GM12891 (cell line): ENCODE data around the gene SDC3.

ENCODE experiments used
- DNase-seq: peaks from one replicate; pipeline ENCODE4 v3.0.0; 2011; ENCODE audit warnings: low spot score; ENCODE audit not compliant: insufficient read length
- FAIRE-seq: peaks from 2 replicates; lab custom pipeline; 2011; peaks lifted over from hg19 to GRCh38; lab: Jason Lieb, UNC
- PAX5 ChIP-seq: IDR thresholded peaks from 2 replicates; pipeline ENCODE4 v1.6.1; 2011; ENCODE audit warnings: low read length, moderate library complexity, mild to moderate bottlenecking; ENCODE audit not compliant: insufficient read depth, severe bottlenecking
- POLR2A ChIP-seq: IDR thresholded peaks from 2 replicates; pipeline ENCODE4 v1.6.1; 2011; ENCODE audit warnings: low read depth, low read length, control low read depth
- POLR2AphosphoS5 ChIP-seq: IDR thresholded peaks from 2 replicates; pipeline ENCODE4 v1.6.1; 2011; ENCODE audit warnings: low read depth, low read length, control low read depth
- POU2F2 ChIP-seq: IDR thresholded peaks from 2 replicates; pipeline ENCODE4 v1.6.1; 2011; ENCODE audit warnings: low read depth, mild to moderate bottlenecking, control low read depth, low read length, moderate library complexity
- SPI1 ChIP-seq: IDR thresholded peaks from 2 replicates; pipeline ENCODE4 v1.6.1; 2011; ENCODE audit warnings: low read depth, low read length, control low read depth
- TAF1 ChIP-seq: IDR thresholded peaks from 2 replicates; pipeline ENCODE4 v1.6.1; 2011; ENCODE audit warnings: low read depth, low read length, control low read depth

SDC3 gene

DNA sequence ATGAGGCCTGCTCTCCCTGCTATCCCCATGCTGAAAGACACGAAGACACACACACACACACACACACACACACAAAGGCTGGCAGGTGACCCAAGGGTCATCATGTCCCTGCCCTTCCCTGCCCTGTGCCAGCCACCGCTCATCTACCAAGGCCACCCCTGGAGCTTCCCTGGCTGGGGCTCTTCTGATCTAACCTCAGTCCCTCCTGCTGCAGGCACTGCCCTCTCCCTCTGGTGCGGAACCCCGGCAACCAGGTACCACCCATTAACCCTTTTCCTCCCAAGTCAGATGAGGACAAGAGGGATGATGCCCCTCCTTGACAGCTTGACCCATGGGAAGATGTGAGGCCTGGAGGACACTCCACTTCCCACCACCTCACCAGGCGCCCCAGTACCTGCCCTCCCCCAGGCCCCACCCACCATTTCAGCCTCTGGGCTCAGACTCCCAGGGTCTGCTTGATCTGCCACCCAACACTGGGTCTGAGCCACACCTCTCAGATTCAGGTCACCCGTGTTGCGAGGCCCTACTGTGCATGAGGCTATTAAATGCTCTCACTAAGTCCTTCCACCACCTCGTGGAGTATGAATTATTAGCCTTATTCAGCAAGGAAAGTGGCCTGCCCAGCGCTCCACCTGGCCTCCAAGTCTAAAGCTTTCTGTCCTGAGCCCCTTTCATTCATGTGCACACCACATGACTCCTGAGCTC is 2.5 kb downstream of the SDC3 start:
- TF ChIP-seq SPI1 (no peak), PAX5 (no peak), TAF1 (no peak), POLR2A (no peak), POU2F2 (no peak), POLR2AphosphoS5 (no peak)
- DNase-seq = no peak
- no peak for FAIRE-seq

DNA sequence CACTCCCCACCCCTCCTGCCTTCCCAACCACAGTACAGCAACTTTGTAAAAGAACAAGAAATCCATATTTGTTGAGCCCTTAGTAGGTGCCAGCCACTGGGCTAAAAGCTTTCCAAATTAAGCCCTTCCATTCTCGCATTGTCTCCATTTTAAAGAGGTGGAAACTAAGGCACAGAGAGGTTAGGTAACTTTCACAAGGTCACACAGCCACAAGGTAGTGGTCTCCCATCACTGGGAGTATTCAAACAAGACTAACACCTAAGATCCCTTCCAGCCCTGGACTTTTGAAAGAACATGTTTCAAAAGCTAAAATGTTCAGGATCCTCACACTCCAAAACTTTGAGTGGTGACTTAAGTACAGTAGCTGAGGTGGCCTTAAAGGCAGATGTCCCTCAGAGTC is 3.2 kb downstream of the SDC3 start:
- no peak for TF ChIP-seq PAX5
- no peak for TF ChIP-seq SPI1
- no peak for DNase-seq

DNA sequence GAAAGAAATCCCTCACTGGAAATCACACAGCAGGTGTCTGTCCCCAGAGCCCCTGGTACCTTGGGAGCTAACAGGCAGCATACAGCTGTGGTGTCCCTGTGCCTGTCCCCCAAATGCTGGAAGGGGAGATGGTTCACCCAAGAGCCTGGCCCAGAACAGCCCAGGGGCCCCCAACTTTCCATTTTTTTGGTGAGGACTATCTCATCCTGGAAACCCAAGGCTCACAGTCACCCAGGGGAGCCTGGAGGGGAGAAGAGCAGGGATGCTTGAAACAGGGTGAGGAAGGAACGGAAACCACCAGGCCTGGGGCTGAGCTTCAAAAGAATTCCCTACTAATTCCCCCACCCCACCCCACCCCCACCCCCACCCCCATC is 3.6 kb downstream of the SDC3 start:
- DNase-seq (no peak), FAIRE-seq (no peak)
- TF ChIP-seq PAX5 (no peak), TAF1 (no peak)

More for the DNA sequence above, 3.2 kb downstream of the SDC3 start:
- FAIRE-seq = no peak

DNA sequence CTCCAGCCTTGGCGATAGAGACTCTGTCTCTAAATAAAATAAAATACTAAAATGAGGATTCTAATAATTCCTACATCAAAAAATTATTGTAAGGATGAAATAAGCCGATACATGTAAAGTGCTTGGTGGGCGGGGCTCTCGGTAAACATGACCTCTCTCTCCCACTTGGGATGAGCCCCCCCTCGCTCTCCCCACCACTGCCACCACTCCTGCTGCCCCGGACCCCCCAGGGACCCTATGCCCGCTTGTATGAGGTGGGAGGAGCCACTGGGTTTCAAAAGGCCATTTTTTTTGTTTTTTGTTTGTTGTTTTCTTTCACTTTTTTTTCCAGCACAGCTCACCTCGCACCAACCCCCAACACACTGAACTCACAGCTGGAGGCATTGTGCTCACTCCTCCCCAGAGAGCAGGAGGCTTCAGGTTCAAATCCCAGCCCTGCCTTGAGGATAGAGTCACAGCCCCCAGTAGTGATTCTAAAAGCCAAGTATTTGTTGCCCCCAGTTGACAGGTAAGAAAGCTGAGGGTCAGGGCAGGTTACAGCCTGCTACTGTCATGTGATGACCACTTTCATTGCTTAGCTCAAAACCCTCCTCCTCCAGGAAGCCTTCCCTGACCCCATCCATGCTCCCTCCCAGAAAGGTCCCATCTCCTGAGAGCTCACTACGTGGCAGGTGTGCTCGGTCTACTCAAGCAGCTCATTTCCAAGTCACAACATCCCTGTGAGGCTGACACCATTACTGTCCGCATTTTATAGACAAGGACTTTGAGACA is 4.2 kb downstream of the SDC3 start:
- no peak for TF ChIP-seq TAF1
- TF ChIP-seq POU2F2 = no peak
- DNase-seq (no peak), FAIRE-seq (no peak)

DNA sequence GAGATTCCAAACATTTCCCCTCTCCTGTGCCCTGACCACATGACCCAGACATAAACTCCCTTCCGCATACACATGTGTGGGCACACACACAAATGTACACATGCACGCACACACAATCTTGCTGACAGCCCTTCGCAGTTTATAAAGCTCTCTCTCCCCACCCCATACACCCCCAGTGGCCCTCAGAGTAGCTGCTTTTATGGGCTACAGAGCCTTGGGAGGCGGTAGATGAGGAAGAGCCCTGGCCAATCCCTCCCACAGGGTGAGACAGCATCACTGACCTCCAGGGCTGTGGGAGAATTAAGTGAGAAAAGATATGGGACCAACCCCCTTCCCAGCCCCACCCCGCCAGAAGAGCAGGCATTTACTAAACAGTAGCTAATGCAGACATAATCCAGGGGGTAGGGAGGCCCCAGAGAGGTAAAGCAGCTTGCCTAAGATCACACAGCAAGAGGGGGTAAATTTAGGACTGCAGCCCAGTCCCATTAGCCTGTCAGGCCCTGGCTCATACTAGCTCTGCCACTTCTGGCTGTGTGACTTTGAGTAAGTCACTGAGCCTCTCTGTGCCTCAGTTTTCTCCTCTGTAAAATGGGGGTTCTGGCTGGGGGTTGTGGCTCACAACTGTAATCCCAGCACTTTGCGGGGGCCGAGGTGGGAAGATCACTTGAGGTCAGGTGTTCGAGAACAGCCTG is 5.1 kb downstream of the SDC3 start:
- TF ChIP-seq POLR2AphosphoS5 (no peak), TAF1 (no peak), POLR2A (no peak), SPI1 (no peak), PAX5 (no peak), POU2F2 (no peak)
- no peak for FAIRE-seq
- no peak for DNase-seq

DNA sequence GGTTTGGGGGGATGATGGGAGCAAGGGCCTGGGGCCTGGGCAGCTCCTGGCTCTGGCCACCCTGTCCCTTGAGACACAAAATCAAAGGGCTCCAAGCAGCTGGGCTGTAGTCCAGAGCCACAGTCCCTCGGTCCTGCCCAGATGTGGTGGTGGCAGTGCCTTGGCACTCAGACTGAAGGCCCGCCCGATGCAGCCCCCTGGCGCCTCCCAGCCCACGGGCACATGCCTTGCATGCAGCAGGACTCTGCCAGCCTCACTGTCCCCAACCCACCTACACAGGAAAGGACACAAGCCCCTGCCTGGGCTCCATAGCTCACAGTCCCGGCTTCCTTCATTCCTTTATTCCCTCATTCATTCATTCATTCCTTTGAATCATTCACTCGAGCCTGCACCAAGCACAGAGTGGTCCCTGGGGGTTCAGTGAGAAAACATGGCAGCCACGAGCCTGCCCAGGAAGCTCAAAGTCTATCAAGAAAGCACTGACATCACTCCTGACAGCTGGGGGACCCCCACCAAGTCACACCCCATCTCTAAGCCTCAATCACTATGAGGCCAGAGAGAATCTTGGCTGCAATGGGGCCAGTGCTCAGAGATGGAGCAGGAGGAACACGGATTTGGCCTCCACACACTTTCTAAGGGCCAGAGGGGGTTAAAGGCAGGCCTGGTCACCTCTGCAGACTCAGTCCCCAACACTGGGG is 5.8 kb downstream of the SDC3 start:
- DNase-seq (no peak), FAIRE-seq (no peak)
- TF ChIP-seq POLR2A (no peak), POU2F2 (no peak), SPI1 (no peak), PAX5 (no peak), POLR2AphosphoS5 (no peak), TAF1 (no peak)

DNA sequence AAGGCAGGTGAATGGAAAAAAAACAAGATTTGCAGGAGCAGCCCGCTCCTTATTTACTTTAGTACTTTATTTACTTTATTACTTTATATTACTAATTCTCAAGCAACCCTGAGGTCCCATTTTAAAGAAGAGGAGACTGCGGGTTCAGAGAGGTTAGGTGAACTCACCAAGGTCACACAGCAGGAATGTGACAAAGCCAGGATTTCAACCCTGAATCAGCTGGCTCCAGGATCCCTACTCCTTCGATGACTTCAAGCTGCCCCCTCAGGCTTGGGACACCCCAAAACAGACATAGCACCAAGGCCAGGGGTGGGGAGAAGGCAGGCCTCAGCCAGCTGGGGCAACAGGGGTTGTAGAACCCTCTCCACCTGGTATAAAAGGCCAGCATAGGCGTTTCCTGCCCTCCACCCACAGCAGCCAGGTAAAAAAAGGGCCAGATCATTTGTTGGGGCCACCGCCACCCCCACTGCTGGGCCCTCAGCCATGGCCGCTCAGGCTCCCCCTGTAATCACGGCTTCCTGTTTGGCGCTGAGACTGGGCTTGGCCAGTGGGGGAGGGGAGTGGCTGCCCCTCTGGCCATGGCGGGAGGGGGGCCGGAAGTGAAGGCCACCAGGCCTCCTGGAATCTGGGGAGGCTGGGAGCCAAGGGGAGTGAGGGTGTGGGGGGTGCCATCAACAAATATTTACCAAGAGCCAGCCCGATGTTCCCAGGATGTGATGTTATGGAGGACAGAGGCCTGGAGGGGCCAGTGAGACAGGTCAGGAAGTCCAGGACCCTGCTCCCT is 6.6 kb downstream of the SDC3 start:
- FAIRE-seq = no peak
- TF ChIP-seq POLR2A (no peak), TAF1 (no peak), PAX5 (no peak), SPI1 (no peak), POU2F2 (no peak), POLR2AphosphoS5 (no peak)

DNA sequence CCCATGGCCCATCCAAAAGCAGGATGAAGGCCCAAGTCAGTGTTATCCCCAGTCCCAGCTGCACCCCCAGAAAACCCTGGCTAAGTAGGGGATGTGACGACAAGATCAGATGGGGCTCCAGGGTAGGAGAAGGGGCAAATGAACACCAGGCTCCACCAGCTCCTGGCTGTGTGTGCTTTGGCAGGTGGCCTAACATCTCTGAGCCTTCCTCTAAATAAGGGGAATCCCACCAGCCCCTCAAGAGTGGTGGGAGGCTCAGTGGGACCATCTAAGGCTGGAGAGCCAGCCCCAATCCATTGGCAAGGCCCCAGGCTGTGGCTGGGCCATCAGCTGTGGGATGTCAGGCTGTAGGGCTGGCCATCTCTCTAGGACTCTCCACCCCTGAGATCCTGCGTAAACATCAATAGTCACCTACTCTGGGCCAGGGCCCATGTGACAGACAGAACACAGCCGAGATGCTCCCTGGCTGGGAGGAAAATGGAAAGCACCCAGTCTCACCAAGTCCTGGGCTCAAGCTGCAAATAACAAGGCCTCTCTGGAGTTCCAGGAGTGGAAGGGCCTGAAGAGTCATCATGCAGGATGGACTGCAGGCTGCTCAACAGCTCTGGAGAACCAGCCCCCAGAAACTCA is 7.5 kb downstream of the SDC3 start:
- TF ChIP-seq POLR2A (no peak), POU2F2 (no peak), SPI1 (no peak), POLR2AphosphoS5 (no peak), PAX5 (no peak), TAF1 (no peak)
- no peak for DNase-seq
- FAIRE-seq = no peak

More for the DNA sequence above, 6.6 kb downstream of the SDC3 start:
- DNase-seq = no peak

DNA sequence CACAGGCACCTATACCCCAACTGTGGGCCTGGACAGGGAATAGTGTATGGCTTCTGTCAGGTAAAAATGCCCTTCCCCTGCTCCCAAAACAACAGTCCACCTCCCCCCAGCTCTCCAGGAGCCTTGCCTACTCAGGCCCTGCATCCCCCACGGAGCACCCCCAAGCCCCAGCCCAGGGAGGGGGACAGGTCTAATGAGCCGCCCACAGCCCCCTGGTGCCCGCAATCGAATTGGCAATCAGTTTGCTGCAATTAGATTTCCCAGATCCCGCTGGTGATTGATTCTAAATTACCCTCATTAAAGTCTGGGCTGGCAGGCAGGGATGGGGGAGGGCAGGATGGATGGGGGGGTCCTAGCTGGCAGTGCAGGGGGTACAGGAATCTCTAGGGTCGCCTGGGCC is 8.1 kb downstream of the SDC3 start:
- DNase-seq (no peak), FAIRE-seq (no peak)
- TF ChIP-seq POU2F2 = no peak
- no peak for TF ChIP-seq POLR2A
- TF ChIP-seq TAF1 = no peak
- TF ChIP-seq SPI1 = no peak
- TF ChIP-seq POLR2AphosphoS5 = no peak
- no peak for TF ChIP-seq PAX5
